GM23248 (cell line): ENCODE measurements around the gene FOLR1. TPM values are rescaled to one million over a fixed set of nuclear protein-coding genes. Genes with fewer than 3 reads are reported as not detected.

Experiments
- DNase-seq: peaks from one replicate; pipeline ENCODE4 v3.0.0-alpha.2; 2015
- H2AFZ ChIP-seq: fragments of 200-600 bp; sonication (generic); 2 replicates; pipeline ENCODE4 v1.6.1; 2016; ENCODE audit warnings: antibody characterized with exemption
- H3F3A ChIP-seq: fragments of 200-600 bp; sonication (generic); 2 replicates; pipeline ENCODE4 v1.6.1; 2016; ENCODE audit warnings: mild to moderate bottlenecking, antibody characterized with exemption, mixed run types; ENCODE audit not compliant: insufficient read depth
- H3K27ac ChIP-seq: fragments of 200-600 bp; sonication (generic); 2 replicates; pipeline ENCODE4 v1.5.1; 2016; ENCODE audit warnings: mild to moderate bottlenecking
- H3K27me3 ChIP-seq: fragments of 200-600 bp; sonication (generic); replicated peaks from 2 replicates; pipeline ENCODE4 v1.6.1; 2016; ENCODE audit warnings: mild to moderate bottlenecking; ENCODE audit not compliant: insufficient read depth
- H3K36me3 ChIP-seq: fragments of 200-600 bp; sonication (generic); 2 replicates; pipeline ENCODE4 v1.6.1; 2016; ENCODE audit warnings: low read depth, mild to moderate bottlenecking
- H3K4me1 ChIP-seq: fragments of 200-600 bp; sonication (generic); 2 replicates; pipeline ENCODE4 v1.6.1; 2016; ENCODE audit warnings: mild to moderate bottlenecking; ENCODE audit not compliant: insufficient read depth
- H3K4me2 ChIP-seq: fragments of 200-600 bp; sonication (generic); one replicate; pipeline ENCODE4 v1.6.1; 2016; ENCODE audit warnings: mild to moderate bottlenecking; ENCODE audit not compliant: unreplicated experiment
- H3K4me3 ChIP-seq: fragments of 200-600 bp; sonication (generic); 2 replicates; pipeline ENCODE4 v1.5.1; 2016; ENCODE audit warnings: mild to moderate bottlenecking
- H3K79me2 ChIP-seq: fragments of 200-600 bp; sonication (generic); 2 replicates; pipeline ENCODE4 v1.6.1; 2016; ENCODE audit warnings: mild to moderate bottlenecking; ENCODE audit not compliant: insufficient read depth
- H3K9ac ChIP-seq: fragments of 200-600 bp; sonication (generic); 2 replicates; pipeline ENCODE4 v1.6.1; 2016; ENCODE audit warnings: mild to moderate bottlenecking
- H3K9me2 ChIP-seq: fragments of 200-600 bp; sonication (generic); 2 replicates; pipeline ENCODE4 v1.6.1; 2016; ENCODE audit warnings: mixed run types, mild to moderate bottlenecking, moderate library complexity; ENCODE audit not compliant: insufficient read depth
- H3K9me3 ChIP-seq: fragments of 200-600 bp; sonication (generic); one replicate; pipeline ENCODE4 v1.6.1; 2017; ENCODE audit warnings: low read depth
- H4K20me1 ChIP-seq: fragments of 200-600 bp; sonication (generic); 2 replicates; pipeline ENCODE4 v1.6.0; 2016; ENCODE audit not compliant: insufficient read depth
- EZH2 ChIP-seq: fragments of 200-600 bp; sonication (generic); IDR thresholded peaks from 2 replicates; pipeline ENCODE4 v1.6.1; 2018; ENCODE audit warnings: antibody characterized with exemption, mild to moderate bottlenecking; ENCODE audit not compliant: insufficient read depth, poor library complexity, severe bottlenecking
- EZH2phosphoT487 ChIP-seq: fragments of 200-600 bp; sonication (generic); IDR thresholded peaks from 2 replicates; pipeline ENCODE4 v1.6.1; 2018; ENCODE audit warnings: antibody characterized with exemption, moderate library complexity, mild to moderate bottlenecking, low read depth; ENCODE audit not compliant: insufficient read depth
- WGBS, 2 experiments: methylation state at CpG; one replicate each; pipeline ENCODE4 v1.1.6; 2015 to 2017; ENCODE audit warnings: low lambda C conversion rate in 2 of 2, low coverage in 1 of 2; ENCODE audit errors: missing lambda C conversion rate in 2 of 2; 5-methylcytosine and 5-hydroxymethylcytosine counted together
- in situ Hi-C: fragments of 300-500 bp; cut with MboI; formaldehyde crosslinking; loops from 2 replicates; pipeline ENCODE4 v1.15.0; 2020
- polyA plus RNA-seq: library from polyadenylated mRNA; unstranded; fragments of >200 nt; fragmentation: Nextera tagmentation; extraction: Ambion mirVana; gene quantifications from 2 replicates; pipeline ENCODE4 v1.2.1, GENCODE V29; 2016
- total RNA-seq: library from RNA; depleted of rRNA; stranded (reverse); fragments of >200 nt; shearing (Covaris generic); gene quantifications from 2 replicates; pipeline ENCODE4 v1.2.3, GENCODE V29; 2014

The FOLR1 gene
- total and polyA plus RNA-seq, 2 experiments from 2014 or later: 0.24 TPM; not detected in 1

- WGBS, 2 experiments: 79 to 87% methylated on average over 3 of the region's 3 CpGs
- in situ Hi-C loops: loop anchor here (10.0 kb wide), 1 partner anchor 148 kb away; no protein-coding TSS in a partner anchor
- no peaks in the 10 kb centered on the region for H3F3A ChIP-seq
Measured at GRCh38 chr11:72173291-72173690, 18.6 kb upstream of the FOLR1 start.

GRCh38 chr11:72174302-72175070 lies 17.5 kb upstream of the FOLR1 start:
- TF ChIP-seq EZH2: no peak
- TF ChIP-seq EZH2phosphoT487: no peak
- no peak for DNase-seq
- Histone ChIP-seq H3K27ac (no peak overlapping the region), H3K4me3 (no peak overlapping the region), H3K4me2 (no peak overlapping the region), H3K79me2 (no peaks in the 10 kb centered on the region), H3K27me3 (no peaks in the 10 kb centered on the region), H2AFZ (no peak overlapping the region), H4K20me1 (no peaks in the 10 kb centered on the region), H3K9ac (no peak overlapping the region), H3F3A (no peaks in the 10 kb centered on the region), H3K9me3 (no peaks in the 10 kb centered on the region), H3K36me3 (no peaks in the 10 kb centered on the region), H3K4me1 (no peaks in the 10 kb centered on the region), H3K9me2 (no peaks in the 10 kb centered on the region)
- in situ Hi-C loops: loop anchor here (10.0 kb wide), 1 partner anchor 150 kb away; no protein-coding TSS in a partner anchor
- 82 to 86% methylated on average over 8 of the region's 8 CpGs for WGBS, 2 experiments

More at GRCh38 chr11:72173291-72173690, 18.6 kb upstream of the FOLR1 start:
- Histone ChIP-seq H3K27me3 (no peaks in the 10 kb centered on the region), H3K4me2 (no peak overlapping the region), H3K27ac (no peak overlapping the region), H2AFZ (no peak overlapping the region), H3K9me2 (no peaks in the 10 kb centered on the region), H3K4me3 (no peak overlapping the region), H3K4me1 (no peaks in the 10 kb centered on the region), H3K9me3 (no peaks in the 10 kb centered on the region), H3K36me3 (no peaks in the 10 kb centered on the region), H4K20me1 (no peaks in the 10 kb centered on the region), H3K79me2 (no peaks in the 10 kb centered on the region), H3K9ac (no peak overlapping the region)
- TF ChIP-seq EZH2 (no peak), EZH2phosphoT487 (no peak)
- DNase-seq: no peak

DNA sequence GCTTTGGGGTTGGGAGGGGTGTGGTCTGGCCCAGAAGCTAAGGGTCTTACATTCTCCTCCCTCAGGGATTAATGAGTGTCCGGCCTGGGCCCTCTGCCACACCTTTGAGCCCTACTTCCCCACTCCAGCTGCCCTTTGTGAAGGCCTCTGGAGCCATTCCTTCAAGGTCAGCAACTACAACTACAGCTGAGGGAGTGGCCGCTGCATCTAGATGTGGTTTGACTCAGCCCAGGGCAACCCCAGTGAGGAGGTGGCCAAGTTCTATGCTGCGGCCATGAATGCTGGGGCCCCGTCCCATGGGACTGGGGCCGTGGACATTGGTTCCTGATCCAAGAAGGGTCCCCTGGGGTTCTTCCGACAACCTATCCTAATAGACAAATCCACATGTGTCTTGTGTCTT lies 14.3 kb upstream of the FOLR1 start:
- H3K27me3 ChIP-seq: no peaks in the 10 kb centered on the region
- 85 to 92% methylated on average over 5 to 6 of the region's 6 CpGs for WGBS, 2 experiments
- no peaks in the 10 kb centered on the region for H3K9me3 ChIP-seq
- no peak overlapping the region for H3K9ac ChIP-seq
- H3K4me3 ChIP-seq: no peak overlapping the region
- no peak overlapping the region for H3K4me2 ChIP-seq
- no peaks in the 10 kb centered on the region for H4K20me1 ChIP-seq
- no peak for DNase-seq
- no peak overlapping the region for H2AFZ ChIP-seq
- no peak overlapping the region for H3K27ac ChIP-seq
- H3K79me2 ChIP-seq: no peaks in the 10 kb centered on the region
- no peak for TF ChIP-seq EZH2phosphoT487
- TF ChIP-seq EZH2: no peak
- H3K9me2 ChIP-seq: no peaks in the 10 kb centered on the region
- H3K4me1 ChIP-seq: peaks cover 5% of the 10 kb centered on the region; the same call in 1 of the 2 replicates
- in situ Hi-C loops: loop anchor here (10.0 kb wide), 1 partner anchor 153 kb away; no protein-coding TSS in a partner anchor
- H3F3A ChIP-seq: no peaks in the 10 kb centered on the region
- no peaks in the 10 kb centered on the region for H3K36me3 ChIP-seq

GRCh38 chr11:72179049-72179803 lies 12.7 kb upstream of the FOLR1 start:
- Histone ChIP-seq H3K36me3 (no peaks in the 10 kb centered on the region), H2AFZ (no peak overlapping the region), H3K4me1 (peaks cover 5% of the 10 kb centered on the region; the same call in 1 of the 2 replicates), H3F3A (no peaks in the 10 kb centered on the region), H3K27me3 (no peaks in the 10 kb centered on the region), H3K9me2 (no peaks in the 10 kb centered on the region), H3K9ac (no peak overlapping the region), H3K27ac (no peak overlapping the region), H3K9me3 (no peaks in the 10 kb centered on the region), H3K79me2 (no peaks in the 10 kb centered on the region), H4K20me1 (no peaks in the 10 kb centered on the region), H3K4me3 (no peak overlapping the region), H3K4me2 (no peak overlapping the region)
- TF ChIP-seq EZH2: no peak
- no peak for TF ChIP-seq EZH2phosphoT487
- 74 to 78% methylated on average over 7 of the region's 7 CpGs for WGBS, 2 experiments
- DNase-seq: no peak
- in situ Hi-C loops: loop anchor here (10.0 kb wide), 1 partner anchor 154 kb away; no protein-coding TSS in a partner anchor
